ENCODE data around the gene PARD6G.

DNA sequence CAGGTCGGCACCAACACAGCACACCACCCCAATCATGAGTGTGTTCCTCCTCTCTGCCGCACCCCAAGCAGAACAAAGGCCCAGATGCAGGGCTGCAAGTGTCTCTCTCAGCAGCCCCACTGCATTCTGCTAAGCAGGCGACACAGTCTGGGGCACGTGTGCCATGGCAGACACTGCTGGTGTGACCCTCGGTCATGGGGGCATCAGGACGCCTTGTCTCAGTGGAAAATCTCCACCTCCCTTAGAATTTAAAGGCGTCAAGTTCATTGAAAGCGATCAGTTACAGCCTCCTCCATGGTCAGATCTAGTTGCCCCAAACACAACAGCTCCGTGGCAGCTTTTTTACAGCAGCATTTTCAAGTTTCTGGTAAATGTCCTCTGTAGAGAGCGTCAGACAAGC, 81.1 kb downstream of the PARD6G start:
- TF ChIP-seq CTCF (IDR thresholded peaks at IDR 0.05) (no peak), POLR2A (IDR thresholded peaks at IDR 0.05) (no peak)
